NCI-H1092 (cell line): ENCODE measurements around the gene LYSMD2.

Source experiments
- DNase-seq: peaks from one replicate; lab custom pipeline; 2025; lab: John Stamatoyannopoulos, UW

The LYSMD2 gene

DNA sequence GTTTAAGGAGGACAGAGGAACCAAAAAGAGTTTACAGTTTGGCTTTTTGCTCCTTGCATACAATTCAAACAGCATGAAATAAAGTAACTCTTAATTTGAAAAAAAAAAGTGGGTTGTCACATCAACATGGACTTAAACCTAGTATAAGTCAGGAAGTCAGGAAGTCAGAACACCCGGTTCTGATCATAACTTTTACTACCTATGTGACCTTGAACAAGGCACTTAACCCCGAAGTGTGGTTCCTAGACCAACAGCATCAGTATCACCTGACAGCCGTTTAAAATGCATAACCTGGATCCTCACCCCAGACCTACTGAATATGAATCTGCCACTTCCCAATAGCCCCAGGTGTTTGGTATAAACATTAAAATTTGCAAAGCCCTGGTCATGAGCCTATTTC is 18.7 kb downstream of the LYSMD2 start:
- no peak for DNase-seq

GRCh38 chr15:51718219-51718618 is 19.2 kb downstream of the LYSMD2 start:
- no peak for DNase-seq

DNA sequence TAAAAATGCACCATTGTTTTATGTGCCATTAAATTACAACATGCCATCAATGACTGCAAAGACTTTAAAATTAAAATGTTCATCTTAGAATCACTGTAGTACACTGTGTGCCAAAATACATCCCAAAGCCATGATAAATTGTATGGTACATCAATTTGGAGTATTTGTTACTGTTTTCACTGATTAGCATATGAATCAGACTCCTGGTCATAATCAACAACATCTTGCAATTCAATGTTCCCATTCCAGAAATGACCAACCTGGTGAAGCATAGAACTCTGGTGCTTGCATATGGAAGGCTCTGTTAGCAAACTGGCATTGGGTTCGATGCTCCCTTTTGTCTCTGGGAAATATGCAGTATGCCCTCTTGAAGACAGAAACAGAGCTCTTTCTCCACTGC is 22.5 kb downstream of the LYSMD2 start:
- DNase-seq, result no peak

DNA sequence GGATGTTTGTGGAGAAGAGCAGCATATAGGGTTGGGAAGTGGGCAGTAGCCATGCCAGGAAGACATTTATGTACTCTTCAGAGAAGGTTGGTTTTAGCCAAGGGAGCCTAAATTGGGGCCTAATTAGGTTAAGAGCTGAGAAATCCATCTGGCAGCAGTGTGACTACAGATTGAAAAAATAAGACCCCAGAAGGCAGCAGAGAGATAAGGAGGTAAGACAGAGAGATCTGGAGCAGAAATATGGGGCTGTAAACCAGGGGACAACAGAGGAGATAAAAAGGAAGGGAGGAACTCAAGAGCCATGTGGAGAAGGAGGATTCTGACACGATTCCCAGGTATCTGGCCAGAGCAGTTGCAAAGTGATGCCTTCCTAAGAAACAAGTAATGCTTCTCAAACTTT is 23.3 kb downstream of the LYSMD2 start:
- DNase-seq, result no peak

DNA sequence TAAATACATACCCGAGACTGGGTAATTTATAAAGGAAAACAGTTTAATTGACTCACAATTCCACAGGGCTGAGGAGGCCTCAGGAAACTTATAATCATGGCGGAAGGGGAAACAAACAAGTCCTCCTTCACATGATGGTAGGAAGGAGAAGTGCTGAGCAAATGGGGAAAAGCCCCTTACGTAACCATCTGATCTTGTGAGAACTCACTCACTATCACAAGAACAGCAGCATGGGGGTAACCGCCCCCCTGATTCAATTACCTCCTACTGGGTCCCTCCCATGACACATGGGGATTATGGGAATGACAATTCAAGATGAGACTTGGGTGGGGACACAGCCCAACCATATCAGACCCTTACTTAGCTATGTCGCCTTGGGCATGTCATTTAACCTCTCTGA is 28.4 kb downstream of the LYSMD2 start:
- no peak for DNase-seq

- DNase-seq, result peak; percentile 62
Measured at GRCh38 chr15:51708013-51708412, 29.4 kb downstream of the LYSMD2 start.

- no peak for DNase-seq
Measured at GRCh38 chr15:51706926-51707608, 30.4 kb downstream of the LYSMD2 start.

GRCh38 chr15:51706291-51706690 is 31.2 kb downstream of the LYSMD2 start:
- DNase-seq, result no peak

- no peak for DNase-seq
Measured at GRCh38 chr15:51702710-51703109, 34.7 kb downstream of the LYSMD2 start.

DNA sequence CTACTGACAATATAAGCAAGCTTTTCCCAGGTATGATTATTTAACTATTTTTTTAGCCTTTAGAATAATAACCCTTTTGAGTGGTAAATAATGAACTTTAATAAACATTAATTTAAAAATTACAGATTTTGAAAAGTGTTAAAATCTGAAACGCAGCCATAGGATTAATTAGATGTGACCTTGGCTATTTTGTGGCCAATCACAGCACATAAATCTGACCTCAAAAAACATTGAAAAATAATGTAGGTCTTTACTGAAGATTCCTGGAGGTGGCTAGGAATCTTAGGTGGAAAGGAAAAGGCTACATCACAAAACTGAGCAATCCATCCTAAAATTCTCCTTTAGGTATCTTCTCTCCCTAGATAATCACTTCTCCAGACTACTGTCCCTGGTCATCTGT is 38.1 kb downstream of the LYSMD2 start:
- no peak for DNase-seq

DNA sequence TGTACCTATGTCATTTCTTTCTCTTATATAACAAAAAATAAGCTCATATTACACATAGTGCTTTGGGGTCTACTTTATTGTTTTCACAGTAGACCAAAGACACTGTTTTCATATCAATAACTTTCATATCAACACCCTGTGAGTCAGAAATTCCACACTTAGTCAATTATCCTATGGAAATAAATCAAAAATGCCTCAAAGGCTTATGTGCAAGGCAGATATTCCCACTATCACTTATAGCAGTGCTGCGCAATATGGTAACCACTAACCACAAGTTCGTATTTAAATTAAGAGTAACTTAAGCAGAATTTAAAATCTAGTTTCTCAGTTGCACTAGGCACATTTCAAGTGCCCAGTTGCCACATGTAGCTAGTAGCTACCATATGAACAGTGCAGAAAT is 40.3 kb downstream of the LYSMD2 start:
- DNase-seq, result no peak

DNA sequence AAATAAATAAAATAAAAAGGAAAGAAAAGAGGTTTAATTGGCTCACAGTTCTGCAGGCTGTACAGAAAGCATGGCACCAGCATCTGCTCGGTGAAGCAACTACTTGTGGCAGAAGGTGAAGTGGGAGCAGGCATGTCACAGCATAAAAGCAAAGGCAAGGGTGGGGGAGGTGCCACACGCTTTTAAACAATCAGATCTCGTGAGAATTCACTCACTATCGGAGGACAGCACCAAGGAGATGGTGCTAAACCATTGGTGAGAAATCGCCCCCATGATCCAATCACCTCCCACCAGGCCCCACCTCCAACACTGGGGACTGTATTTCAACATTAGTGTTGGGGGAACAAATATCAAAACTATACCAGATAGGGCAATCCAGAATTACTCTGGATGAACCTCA is 40.9 kb downstream of the LYSMD2 start:
- DNase-seq, result no peak

DNA sequence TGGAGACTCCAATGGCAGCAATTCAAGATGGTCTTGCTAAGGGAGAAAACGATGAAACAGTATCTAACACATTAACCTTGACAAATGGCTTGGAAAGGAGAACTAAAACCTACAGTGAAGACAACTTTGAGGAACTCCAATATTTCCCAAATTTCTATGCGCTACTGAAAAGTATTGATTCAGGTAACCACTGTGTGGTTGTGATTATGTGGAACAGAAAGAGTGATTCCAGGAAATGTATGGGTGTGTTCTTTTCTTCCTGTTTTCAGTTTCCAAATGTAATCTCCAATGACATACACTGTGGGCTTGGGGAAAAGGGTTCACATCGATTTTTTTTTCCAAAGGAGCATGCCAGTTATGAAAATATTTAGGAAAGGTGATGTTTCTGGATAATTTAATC is 45.3 kb downstream of the LYSMD2 start:
- DNase-seq, result no peak

- no peak for DNase-seq
Measured at GRCh38 chr15:51688863-51689262, 48.6 kb downstream of the LYSMD2 start.

GRCh38 chr15:51687565-51687964 is 49.9 kb downstream of the LYSMD2 start:
- no peak for DNase-seq

DNA sequence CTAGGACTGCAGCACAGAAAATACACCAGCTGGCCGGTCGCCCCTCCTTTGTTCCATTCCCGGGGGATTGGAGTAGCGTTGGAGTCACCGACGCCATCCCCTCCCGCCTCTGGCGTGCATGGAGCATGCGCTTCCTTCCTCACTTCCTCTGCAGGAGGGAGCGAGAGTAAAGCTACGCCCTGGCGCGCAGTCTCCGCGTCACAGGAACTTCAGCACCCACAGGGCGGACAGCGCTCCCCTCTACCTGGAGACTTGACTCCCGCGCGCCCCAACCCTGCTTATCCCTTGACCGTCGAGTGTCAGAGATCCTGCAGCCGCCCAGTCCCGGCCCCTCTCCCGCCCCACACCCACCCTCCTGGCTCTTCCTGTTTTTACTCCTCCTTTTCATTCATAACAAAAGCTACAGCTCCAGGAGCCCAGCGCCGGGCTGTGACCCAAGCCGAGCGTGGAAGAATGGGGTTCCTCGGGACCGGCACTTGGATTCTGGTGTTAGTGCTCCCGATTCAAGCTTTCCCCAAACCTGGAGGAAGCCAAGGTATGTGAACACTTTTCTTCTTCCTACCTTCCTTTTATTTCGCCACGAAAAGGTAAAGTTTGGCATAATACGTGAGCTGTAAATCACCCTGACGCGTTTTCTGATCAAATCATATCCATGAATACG is 56.0 kb downstream of the LYSMD2 start, which contains the start of gene SCG3:
Gene SCG3, plus strand, starts transcription at position 201 of the 661 bp plus-strand sequence. Its CDS starts 253 bp downstream, at position 454.
- DNase-seq, result peak; percentile 84

GRCh38 chr15:51680321-51680720 is 57.1 kb downstream of the LYSMD2 start:
- DNase-seq, result no peak

DNA sequence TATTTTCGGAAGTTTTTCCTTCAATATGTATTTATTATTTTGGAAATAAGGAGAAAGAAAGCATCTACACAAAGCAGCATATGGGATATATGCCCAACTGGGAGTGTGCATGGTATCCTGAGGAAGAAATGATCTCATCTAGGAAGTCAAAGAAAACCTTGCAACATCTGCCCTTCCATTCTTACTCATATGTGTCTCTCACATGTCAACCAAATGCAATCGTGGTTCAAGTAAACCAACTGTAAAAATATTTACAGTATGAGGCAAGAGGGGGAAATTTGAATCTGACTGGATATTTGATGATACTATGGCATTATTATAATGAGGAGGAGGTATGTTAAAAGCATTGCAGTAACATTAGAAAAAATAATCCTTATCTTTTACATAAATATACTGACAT is 59.4 kb downstream of the LYSMD2 start:
- no peak for DNase-seq

DNA sequence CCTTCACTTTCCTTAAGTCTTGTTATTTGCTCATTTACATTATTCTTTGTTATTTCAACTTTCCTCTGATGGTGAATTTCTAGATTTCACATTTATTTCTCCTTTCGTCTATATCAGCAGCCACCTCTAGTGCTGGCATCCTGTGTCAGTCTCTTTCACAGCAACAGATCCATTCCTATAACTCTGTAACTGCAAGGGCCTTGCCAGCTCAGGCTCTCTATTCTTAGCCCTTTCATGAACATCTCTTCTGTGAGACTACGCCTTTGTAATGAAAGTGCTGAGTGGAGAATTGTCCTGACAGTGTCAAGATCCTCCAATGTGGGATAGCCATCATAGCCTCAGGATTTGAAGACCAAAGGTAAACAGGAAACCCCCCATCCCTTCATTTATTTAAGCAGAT is 60.0 kb downstream of the LYSMD2 start:
- DNase-seq, result no peak

- DNase-seq, result no peak
Measured at GRCh38 chr15:51677021-51677420, 60.4 kb downstream of the LYSMD2 start.

- no peak for DNase-seq
Measured at GRCh38 chr15:51675234-51675633, 62.2 kb downstream of the LYSMD2 start.
